HepG2 (cell line): ENCODE results near the gene ACTN3. TPM values are rescaled to one million over a fixed set of nuclear protein-coding genes. Genes with fewer than 3 reads are reported as not detected.

ENCODE experiments used
- AHDC1 ChIP-seq: sonication (generic); formaldehyde crosslinking; IDR thresholded peaks from 2 replicates; pipeline ENCODE4 v1.5.1; 2020; ENCODE audit warnings: mild to moderate bottlenecking, missing genetic modification reagents, borderline replicate concordance
- ARNTL ChIP-seq: sonication (generic); formaldehyde crosslinking; IDR thresholded peaks from 2 replicates; pipeline ENCODE4 v1.4.0; 2020; ENCODE audit warnings: mild to moderate bottlenecking, missing genetic modification reagents
- BATF2 ChIP-seq: sonication (generic); formaldehyde crosslinking; IDR thresholded peaks from 2 replicates; pipeline ENCODE4 v1.8.0; 2022; ENCODE audit warnings: mild to moderate bottlenecking, missing genetic modification reagents, moderate library complexity
- HES4 ChIP-seq: sonication (generic); formaldehyde crosslinking; IDR thresholded peaks from 2 replicates; pipeline ENCODE4 v1.9.0; 2021; ENCODE audit warnings: mild to moderate bottlenecking, missing genetic modification reagents, borderline replicate concordance
- KAT8 ChIP-seq: IDR thresholded peaks from 2 replicates; pipeline ENCODE4 v1.6.1; 2016; ENCODE audit warnings: missing genetic modification reagents, missing compliant biosample characterization
- KDM4B ChIP-seq: sonication (generic); formaldehyde crosslinking; IDR thresholded peaks from 2 replicates; pipeline ENCODE4 v1.4.0; 2020; ENCODE audit warnings: missing genetic modification reagents
- MIER3 ChIP-seq: IDR thresholded peaks from 2 replicates; pipeline ENCODE4 v1.6.1; 2016; ENCODE audit warnings: missing compliant biosample characterization, borderline replicate concordance
- PRDM4 ChIP-seq: sonication (generic); formaldehyde crosslinking; IDR thresholded peaks from 2 replicates; pipeline ENCODE4 v1.9.0; 2021; ENCODE audit warnings: missing genetic modification reagents, borderline replicate concordance
- SMARCE1 ChIP-seq: fragments of 450-650 bp; IDR thresholded peaks from 2 replicates; pipeline ENCODE4 v1.6.1; 2017; ENCODE audit warnings: borderline replicate concordance
- TCF12 ChIP-seq, 2 experiments: fragments of 450-650 bp in 1 of 2; sonication (generic) in 1 of 2; formaldehyde crosslinking in 1 of 2; IDR thresholded peaks; 2 replicates each; pipeline versions ENCODE4 v1.6.1 to v1.8.0; 2017 to 2022; ENCODE audit warnings: antibody characterized with exemption in 1 of 2, mild to moderate bottlenecking in 1 of 2, missing genetic modification reagents in 1 of 2, moderate library complexity in 1 of 2
- TFDP1 ChIP-seq: IDR thresholded peaks from 2 replicates; pipeline ENCODE4 v1.6.1; 2016; ENCODE audit warnings: missing compliant biosample characterization, missing genetic modification reagents, borderline replicate concordance
- TFE3 ChIP-seq: IDR thresholded peaks from 2 replicates; pipeline ENCODE4 v1.6.1; 2016
- ZFP36L2 ChIP-seq: sonication (generic); formaldehyde crosslinking; IDR thresholded peaks from 2 replicates; pipeline ENCODE4 v1.4.0; 2020; ENCODE audit warnings: missing genetic modification reagents
- ZNF264 ChIP-seq: sonication (generic); formaldehyde crosslinking; IDR thresholded peaks from 2 replicates; pipeline ENCODE4 v1.4.0; 2020; ENCODE audit warnings: missing genetic modification reagents
- ZNF326 ChIP-seq: sonication (generic); formaldehyde crosslinking; IDR thresholded peaks from 2 replicates; pipeline ENCODE4 v1.4.0; 2020; ENCODE audit warnings: missing genetic modification reagents, borderline replicate concordance
- ZNF383 ChIP-seq: sonication (generic); formaldehyde crosslinking; IDR thresholded peaks from 2 replicates; pipeline ENCODE4 v1.4.0; 2020; ENCODE audit warnings: missing genetic modification reagents, mild to moderate bottlenecking, borderline replicate concordance
- ZNF570 ChIP-seq: sonication (generic); formaldehyde crosslinking; IDR thresholded peaks from 2 replicates; pipeline ENCODE4 v1.4.0; 2020; ENCODE audit warnings: mild to moderate bottlenecking, missing genetic modification reagents, borderline replicate concordance
- polyA plus RNA-seq, 8 experiments: library from polyadenylated mRNA; depleted of rRNA in 3 of 8; stranded (reverse) in 7 of 8; unstranded in 1 of 8; fragments of >200 nt; fragmentation: Illumina TruSeq in 4 of 8; extraction: Trizol in 4 of 8; gene quantifications; 2 replicates each; pipeline versions ENCODE4 v1.2.1 to v1.2.3, GENCODE V29; 2011 to 2016; ENCODE audit warnings: low read depth in 4 of 8, missing spikeins in 1 of 8, mixed read lengths in 1 of 8; ENCODE audit not compliant: insufficient read depth in 1 of 8
- total RNA-seq, 5 experiments: library from RNA; depleted of rRNA; stranded (reverse); fragments of >200 nt; fragmentation: Illumina TruSeq; extraction: Trizol; gene quantifications; 2 replicates each; pipeline ENCODE4 v1.2.3, GENCODE V29; 2016; ENCODE audit warnings: low read depth in 1 of 5

ACTN3 gene
- total and polyA plus RNA-seq, 2 of the 13 experiments (the other 11 are each of a cell fraction or from before 2014, with no cell fraction given) = 0.04 to 0.09 TPM

- TF ChIP-seq AHDC1 (CRISPR knock-in tag) = no peak
- no peak for TF ChIP-seq PRDM4 (CRISPR knock-in tag)
- 0 out of 2 replicates have a peak, but pooled peaks have one; percentile 23 for TF ChIP-seq ZNF264
- no peak for TF ChIP-seq MIER3
- no peak for TF ChIP-seq TFE3 (CRISPR knock-in tag)
- TF ChIP-seq SMARCE1 = no peak
- no peak for TF ChIP-seq BATF2 (CRISPR knock-in tag)
- TF ChIP-seq ZNF383 = no peak
- peak; percentile 87 for TF ChIP-seq KAT8 (CRISPR knock-in tag)
- TF ChIP-seq KDM4B (CRISPR knock-in tag) = 0 out of 2 replicates have a peak, but pooled peaks have one; percentile 25
- peak; percentile 38; the same call in 1 of the 2 replicates for TF ChIP-seq TFDP1
- TF ChIP-seq HES4 = peak; percentile 35; the same call in 1 of the 2 replicates
- no peak for TF ChIP-seq ZNF326
- TF ChIP-seq ARNTL = peak; percentile 72
- TF ChIP-seq TCF12 (IDR thresholded peaks at IDR 0.05) = no peak
- TF ChIP-seq TCF12 (CRISPR knock-in tag; IDR thresholded peaks at IDR 0.05) = peak; percentile 60; the same call in 1 of the 2 replicates
- TF ChIP-seq ZFP36L2 = no peak
- no peak for TF ChIP-seq ZNF570 (CRISPR knock-in tag)
These were observed 869 bp upstream of the ACTN3 start, which contains the start of gene ZDHHC24 (continued) for GRCh38 chr11:66545701-66546367.
